Esophagus squamous epithelium (tissue), 4 donors: Measurements from ENCODE around the gene OCA2.

Source experiments
- POLR2A ChIP-seq, 4 donors: fragments of 450-650 bp; IDR thresholded peaks; one replicate each; pipeline ENCODE4 v1.6.1; 2017; ENCODE audit warnings: antibody characterized with exemption in 4 of 4, mild to moderate bottlenecking in 4 of 4, moderate library complexity in 3 of 4
- TF ChIP-seq, protein P1 (sequence below), 6 experiments: fragments of 450-650 bp in 4 of 6; fragments of 200-600 bp in 2 of 6; sonication (generic) in 2 of 6; IDR thresholded peaks; one replicate each; pipeline ENCODE4 v1.5.1; 2016 to 2019; ENCODE audit warnings: antibody characterized with exemption in 6 of 6, mild to moderate bottlenecking in 4 of 6, moderate library complexity in 4 of 6

DNA sequence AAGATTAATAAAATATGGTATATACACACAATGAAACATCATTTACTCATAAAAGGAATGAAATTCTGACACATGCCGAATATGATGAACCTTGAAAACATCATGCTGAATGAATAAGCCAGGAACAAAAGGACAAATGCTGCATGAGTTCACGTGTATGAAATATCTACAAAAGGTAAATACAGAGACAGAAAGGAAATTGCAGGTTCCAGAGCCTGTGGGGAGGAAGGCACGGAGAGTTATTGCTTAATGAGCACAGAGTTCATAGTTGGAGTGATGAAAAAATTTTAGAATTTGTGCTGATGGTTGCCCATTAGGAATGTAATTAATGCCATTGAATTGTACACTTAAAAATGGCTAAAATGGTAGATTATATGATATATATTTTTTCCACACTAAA is 49.5 kb downstream of the OCA2 start:
- TF ChIP-seq, protein P1, sequence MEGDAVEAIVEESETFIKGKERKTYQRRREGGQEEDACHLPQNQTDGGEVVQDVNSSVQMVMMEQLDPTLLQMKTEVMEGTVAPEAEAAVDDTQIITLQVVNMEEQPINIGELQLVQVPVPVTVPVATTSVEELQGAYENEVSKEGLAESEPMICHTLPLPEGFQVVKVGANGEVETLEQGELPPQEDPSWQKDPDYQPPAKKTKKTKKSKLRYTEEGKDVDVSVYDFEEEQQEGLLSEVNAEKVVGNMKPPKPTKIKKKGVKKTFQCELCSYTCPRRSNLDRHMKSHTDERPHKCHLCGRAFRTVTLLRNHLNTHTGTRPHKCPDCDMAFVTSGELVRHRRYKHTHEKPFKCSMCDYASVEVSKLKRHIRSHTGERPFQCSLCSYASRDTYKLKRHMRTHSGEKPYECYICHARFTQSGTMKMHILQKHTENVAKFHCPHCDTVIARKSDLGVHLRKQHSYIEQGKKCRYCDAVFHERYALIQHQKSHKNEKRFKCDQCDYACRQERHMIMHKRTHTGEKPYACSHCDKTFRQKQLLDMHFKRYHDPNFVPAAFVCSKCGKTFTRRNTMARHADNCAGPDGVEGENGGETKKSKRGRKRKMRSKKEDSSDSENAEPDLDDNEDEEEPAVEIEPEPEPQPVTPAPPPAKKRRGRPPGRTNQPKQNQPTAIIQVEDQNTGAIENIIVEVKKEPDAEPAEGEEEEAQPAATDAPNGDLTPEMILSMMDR (IDR thresholded peaks at IDR 0.05): no peak
- no peak for TF ChIP-seq POLR2A (IDR thresholded peaks at IDR 0.05)
